Breast epithelium (tissue), 3 donors: ENCODE data around the gene RAC3.

Experiments used
- CTCF ChIP-seq, 3 donors: fragments of 450-650 bp; IDR thresholded peaks; one replicate each; pipeline ENCODE4 v1.5.1; 2016 to 2017; ENCODE audit warnings: antibody characterized with exemption in 3 of 3, mild to moderate bottlenecking in 3 of 3, moderate library complexity in 3 of 3
- POLR2A ChIP-seq: fragments of 450-650 bp; IDR thresholded peaks from one replicate; pipeline ENCODE4 v1.6.1; 2016; ENCODE audit warnings: antibody characterized with exemption, mild to moderate bottlenecking, moderate library complexity

- TF ChIP-seq CTCF (IDR thresholded peaks at IDR 0.05) (no peak), POLR2A (no peak)
These were observed 13.8 kb upstream of the RAC3 start for GRCh38 chr17:82017612-82018151.
